CD4-positive, alpha-beta T cell treated with Interleukin-15 for 4 hours (primary cell): ENCODE measurements around the gene IL17RD.
"Not testable (repeated sequence)": the region's sequence is repeated elsewhere in the genome, so short reads cannot be mapped to it uniquely, and the experiment has no call there.

Experiments used
- DNase-seq: peaks from one replicate; pipeline ENCODE4 v3.0.0-alpha.2; 2020; ENCODE audit warnings: low spot score

IL17RD gene

DNA sequence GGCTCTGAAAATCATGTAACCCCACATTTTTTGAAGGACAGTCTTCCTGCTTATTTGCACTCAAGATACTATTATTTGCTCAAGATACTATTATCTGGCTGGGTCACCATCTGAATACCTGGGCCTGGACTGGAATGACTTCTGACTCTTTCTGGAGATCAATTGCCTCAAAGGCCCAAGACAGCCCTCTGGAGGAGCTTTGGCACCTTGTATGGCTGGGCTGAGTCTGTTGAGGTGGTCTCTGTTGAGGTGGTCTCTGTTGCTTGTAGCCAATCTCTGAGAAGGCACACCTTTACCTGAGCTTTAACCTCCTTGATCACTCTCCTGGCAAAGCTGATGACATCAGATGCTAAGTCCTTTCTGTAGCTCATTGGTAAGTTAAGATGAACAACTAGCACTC lies 71.7 kb downstream of the IL17RD start:
- no peak for DNase-seq

DNA sequence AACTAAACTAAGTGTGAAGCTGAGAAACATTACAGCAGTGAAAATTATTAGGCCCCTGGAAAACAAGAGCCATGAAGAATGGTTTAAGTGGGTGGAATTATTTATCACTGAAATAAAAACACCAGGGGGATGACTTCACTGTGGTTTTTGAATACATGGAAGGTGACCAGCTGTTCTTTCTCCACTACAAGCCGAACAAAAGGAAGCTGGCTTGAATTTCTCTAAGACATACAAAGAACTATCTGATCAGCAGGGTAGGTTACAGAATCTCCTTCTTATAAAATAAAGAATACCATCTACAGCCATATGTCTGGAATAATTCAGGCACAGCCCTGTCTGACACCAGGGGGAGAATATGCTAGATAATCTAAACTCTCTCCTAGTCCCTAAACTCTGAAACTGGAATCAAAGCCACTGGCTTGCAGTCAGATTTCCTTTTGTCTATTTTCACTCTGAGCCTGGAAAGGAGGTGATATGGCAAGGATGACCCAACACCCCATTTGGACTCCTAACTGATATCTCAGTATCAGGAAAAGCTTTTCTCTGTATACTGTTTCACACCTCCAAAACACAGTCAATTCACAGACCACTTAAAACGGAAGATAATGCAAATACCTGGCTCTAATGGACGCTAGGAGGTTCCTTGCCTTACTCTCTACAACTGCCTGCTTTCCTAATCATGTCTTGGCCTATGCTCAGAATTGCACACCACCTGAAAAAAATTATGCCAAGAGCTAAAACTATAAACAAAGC lies 73.5 kb downstream of the IL17RD start:
- DNase-seq, result no peak

DNA sequence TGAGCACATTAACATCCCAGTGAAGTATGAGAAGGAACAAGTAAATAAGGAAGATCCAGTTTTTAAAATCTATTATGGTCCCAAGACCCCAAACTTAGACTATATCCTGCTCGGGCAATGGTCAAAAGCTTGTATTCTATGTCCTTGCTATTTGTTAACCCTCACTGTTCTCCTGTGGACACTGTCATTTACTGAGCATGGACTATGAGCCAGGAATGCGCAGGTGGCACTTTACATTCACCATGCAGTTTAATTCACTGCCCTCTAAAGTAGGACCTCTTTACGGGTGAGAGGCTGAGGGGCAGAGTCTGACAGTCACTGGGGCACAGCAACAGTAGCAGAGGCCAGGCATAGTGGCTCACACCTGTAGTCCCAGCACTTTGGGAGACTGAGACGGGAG lies 76.1 kb downstream of the IL17RD start:
- DNase-seq, result no peak

DNA sequence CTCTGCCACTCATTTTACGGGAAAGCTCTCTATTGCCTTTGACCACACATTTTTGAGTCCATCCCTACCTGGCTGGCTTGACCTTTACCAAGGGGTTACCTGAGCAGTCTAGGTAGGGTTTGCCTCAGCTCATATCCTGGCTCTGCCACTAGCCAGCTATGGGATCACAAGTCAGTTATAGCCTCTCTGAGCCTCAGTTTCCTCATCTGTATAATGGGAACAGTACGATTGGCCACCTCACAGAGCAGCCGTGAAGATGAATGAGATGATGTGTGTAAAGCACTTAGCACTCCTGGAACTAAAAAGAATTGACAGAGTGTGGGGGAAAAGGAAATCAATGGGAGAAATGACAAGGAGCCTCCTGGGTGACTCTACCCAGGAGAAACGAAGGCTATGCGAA lies 76.7 kb downstream of the IL17RD start:
- no peak for DNase-seq

DNA sequence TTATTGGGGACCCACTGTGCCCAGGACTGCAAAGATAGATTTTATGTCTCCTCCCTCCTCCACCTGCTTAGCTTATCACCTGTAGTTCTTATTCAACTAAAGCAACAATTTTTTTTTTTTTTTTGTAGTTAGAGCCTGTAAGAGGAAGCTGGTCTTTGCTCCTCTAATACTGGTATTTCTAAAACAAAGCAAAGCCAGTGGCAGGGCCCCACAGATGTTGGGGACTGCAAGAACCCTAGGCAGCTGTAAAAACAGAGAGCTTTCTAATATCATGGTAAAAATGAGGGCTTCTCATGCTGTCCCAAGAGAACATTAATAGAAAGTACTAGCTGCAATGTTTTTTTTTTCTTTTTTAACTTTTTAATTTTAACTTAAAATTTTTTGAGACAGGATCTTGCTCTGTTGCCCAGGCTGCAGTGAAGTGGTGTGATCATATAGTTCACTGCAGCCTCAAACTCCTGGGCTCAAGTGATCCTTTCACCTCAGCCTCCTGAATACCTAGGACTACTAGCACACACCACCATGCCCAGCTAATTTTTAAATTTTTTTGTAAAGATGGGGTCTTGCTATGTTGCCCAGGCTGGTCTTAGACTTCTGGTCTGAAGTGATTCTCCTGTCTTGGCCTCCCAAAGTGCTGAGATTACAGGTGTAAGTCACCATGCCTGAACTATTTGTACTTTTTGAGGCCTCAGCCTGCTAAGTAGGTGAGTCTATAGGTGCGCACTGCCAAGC lies 77.6 kb downstream of the IL17RD start:
- no peak for DNase-seq

DNA sequence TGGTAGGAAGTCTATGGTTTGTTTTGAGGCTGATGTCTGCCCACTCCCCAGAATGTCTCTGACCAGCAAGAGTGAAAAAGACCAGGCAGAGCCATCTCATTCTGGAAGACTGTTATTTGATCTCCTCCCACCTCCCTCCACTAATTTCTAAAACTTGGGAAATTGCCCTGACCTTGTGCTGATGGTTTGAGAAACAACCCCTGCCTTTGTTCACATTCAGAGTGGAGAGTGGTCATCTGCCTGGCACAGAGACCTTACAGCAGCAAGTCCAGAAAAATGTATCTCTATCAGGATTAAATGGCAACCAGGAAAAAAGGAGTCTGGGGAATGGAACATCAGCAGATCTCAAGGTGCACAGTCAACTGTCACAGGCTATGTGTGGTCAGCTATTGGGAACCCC lies 79.0 kb downstream of the IL17RD start:
- DNase-seq, result no peak

DNA sequence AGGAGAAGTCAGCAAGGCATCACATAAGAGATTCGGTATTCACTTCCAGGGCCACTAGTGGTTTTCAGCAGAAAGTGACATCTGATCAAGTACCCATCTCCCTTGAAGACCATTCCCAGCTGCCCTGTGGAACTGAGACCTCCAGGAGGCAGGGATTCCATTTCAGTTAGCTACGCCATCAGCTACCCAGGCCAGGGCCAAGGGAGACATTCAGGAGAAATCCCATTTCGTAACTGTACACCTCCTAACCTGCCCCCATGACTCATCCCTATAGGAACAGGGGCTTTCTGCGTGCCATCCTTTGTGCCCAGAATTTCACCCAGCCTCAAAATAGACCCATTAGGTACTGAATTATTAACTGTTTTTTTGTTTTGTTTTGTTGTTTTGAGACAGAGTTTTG lies 79.9 kb downstream of the IL17RD start:
- no peak for DNase-seq

DNA sequence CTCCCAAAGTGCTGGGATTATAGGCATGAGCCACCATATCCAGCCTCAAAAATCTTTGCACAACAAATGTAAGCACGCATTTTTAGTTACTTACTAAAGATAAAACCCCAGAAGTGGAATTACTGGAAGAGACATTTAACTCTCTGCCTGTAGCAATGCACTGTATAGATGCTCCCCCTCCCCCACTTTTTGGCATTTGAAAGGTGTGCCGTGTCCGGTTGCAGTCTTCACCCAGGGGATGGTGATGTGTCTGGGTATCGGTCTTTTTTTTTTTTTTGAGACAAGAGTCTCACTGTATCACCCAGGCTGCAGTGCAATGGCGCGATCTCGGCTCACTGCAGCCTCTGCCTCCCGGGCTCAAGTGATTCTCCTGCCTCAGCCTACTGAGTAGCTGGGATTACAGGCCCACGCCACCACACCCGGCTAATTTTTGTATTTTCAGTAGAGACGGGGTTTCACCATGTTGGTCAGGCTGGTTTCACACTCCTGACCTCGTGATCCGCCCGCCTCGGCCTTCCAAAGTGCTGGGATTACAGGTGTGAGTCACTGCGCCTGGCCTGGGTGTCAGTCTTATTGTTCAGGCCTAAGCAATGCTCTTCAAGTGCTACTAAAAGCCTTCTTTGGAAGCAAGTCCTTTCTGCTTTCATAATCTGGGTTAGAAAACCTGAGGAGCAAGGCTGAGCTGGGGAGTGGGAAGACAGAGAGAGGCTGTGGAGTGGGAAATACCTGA lies 81.7 kb downstream of the IL17RD start:
- not testable (repeated sequence) for DNase-seq

DNA sequence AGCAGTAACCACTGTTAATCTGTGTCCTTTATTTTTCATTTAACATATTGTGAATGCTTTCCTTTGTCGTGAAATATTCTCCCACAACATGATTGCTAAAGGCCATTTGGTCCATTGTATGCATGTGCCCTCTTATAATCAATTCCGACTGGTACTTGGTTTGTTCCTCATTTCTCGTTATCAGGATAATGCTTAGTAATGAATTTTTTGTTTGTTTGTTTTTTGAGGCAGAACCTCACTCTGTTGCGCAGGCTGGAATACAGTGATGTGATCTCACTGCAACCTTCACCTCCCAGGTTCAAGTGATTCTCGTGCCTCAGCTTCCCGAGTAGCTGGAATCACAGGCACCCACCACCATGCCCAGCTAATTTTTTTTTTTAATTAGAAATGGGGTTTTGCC lies 82.7 kb downstream of the IL17RD start:
- no peak for DNase-seq

DNA sequence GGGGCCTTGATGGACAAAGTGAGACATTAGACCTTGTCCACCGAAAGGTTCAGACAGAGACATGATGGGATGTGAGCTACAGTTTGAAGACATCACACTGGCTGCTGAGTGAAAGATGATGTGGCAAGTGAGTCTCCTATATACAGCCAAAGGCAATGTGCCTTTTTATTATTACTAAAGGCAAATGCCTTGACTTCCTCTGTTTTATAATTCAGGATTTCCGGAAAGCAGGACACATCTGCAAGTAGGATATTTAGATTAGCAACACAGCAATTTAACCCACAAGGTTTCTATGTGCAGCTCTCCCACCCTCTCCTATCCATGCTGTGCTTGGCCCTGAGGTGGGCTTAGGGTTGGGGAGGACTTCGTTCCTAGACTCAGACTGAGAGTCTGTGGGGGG lies 84.0 kb downstream of the IL17RD start:
- no peak for DNase-seq

DNA sequence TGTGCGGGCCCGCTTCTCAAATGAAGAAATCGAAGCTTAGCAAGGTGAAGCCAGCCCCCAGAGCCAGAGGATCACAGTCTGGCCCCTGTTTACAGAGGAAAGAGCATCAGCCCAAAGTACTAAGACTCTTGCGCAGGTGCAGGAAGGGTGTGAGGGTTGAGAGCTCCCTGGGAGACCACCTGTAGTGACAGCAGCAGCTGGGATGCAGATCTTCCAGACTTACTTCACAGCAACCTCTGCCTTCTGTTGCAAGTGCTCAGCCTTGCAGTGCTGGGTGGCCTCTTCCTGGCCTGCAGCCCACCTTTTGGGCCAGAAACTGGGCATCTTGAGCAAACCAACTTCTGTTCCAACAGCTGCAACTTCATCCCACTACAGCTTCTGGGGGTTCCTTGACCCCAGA lies 85.0 kb downstream of the IL17RD start:
- no peak for DNase-seq

DNA sequence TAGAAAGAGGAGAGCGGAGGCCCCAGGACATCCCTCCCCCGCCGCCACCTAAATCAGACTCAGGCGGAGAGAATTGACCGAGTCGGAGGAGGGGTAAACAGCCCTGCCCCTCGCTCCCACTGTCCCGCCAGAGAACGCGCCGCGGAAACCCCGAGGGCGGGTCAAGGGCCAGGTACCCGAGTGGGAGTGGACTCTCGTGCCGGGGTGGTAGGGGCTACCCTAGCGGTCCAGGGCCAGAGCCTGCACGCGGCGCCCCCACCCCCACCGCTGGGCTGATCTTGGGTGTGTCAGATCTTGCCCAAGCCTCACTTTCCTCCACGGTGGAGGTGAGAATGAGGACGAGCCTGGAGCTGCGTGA lies 85.7 kb downstream of the IL17RD start:
- DNase-seq, result no peak

DNA sequence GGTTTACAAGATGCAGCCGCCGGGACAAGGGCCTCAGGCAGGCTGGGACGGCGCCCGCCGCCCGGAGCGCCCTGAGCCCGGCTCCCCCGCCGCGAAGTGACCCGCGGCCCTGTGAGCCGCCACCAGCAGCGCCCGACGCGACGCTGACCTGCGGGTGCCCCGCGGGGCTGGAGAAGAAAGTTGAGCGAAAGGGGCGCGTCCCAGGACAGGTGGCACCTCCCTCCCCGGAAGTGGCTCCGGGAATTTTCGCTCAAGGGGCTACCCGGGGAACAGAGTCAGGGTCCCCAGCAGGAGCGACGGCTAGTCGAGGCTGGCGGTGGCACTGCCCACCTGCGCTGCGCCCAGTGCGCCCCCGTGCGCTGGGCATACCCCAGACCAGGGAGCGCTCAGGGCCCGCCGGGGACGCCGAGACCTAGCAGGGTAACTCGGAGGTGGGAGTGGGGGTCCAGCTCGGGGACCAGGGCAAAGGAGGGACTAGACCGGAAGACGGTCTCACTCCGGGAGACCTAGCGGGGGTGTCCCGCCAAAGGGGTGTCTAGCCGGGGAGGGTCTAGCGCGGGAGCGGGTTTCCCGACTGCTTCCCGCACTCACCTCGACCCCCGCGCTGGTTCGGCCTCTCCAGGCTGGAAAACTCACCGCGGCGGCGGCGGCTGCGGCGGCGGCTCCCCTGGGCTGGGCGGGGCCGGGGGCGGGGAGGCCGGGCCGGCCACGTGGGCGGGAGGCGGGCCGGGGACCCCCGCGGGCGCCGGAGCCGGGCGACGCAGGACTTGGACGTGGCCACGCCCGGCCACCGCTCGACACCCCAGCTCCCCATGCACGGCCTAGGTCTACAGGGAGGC lies 86.3 kb downstream of the IL17RD start:
- no peak for DNase-seq

DNA sequence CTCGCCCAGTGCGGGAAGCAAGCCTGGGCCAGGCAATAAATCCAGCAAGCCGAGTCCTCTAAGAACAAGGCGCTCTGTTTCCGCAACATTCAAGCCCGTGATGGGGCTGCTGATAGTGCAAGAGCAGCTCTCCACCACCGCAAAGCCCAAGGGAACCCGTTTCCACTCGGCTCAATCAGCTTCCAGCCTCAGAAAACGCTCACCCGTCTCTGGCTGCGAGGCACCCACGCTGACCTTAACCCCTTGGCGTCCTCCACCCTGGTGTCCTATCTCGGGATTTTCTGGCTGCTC lies 86.9 kb downstream of the IL17RD start:
- no peak for DNase-seq

DNA sequence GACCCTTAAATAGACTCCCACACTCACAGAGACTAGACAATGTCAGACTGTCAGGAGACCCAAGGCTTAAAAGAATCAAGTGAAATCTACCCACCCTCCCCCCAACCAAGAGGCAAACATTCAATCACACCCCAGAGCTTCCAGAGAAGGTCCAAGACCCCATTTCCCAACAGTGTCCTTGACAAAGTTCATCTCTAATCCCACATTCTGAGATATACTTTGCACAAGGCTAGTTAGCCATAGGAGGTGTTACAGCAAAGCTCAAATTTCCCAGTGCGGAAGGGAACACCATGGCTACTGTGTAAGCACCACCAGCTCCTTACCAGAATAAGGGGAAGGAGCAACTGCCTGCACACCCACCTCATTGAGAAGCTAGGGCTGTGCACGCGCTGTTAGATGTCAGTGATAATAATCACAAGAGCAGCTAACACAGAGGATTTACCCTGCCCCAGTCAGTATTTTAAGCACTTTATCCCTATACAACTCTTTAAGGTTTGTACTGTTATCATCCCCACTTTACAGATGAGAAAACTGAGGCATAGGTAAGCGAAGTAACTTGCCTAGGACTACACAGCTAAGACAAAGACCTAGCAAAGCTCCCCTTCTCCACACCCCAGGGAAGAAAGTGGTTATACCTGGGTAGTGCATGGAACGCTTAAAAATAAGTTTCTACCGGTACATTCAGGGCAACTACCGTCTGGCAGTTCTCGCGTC lies 87.4 kb downstream of the IL17RD start:
- DNase-seq, result no peak

DNA sequence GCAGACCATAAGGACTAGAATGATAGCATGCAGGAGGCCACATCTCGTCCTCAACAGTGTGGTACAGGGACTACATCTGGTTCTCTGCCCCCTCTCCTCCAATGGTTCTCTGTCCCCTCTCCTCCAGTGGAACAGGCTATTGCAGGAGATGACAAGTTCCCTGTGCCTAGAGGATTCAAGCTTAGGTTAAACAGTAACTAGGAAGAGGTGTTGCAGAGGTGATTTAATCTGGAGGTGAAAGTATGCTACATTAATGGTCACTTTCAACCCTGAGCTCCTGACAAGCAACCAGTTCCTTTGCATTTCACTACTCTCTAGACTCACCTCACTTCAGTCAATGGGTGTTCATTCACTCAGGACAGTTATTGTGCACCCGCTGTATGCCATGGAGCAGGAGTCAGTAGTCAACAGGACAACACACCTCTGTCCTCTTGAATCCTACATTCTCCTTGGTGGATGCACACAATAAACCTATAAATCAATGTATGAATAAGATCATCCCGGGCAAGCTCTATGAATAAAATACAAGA lies 88.7 kb downstream of the IL17RD start:
- DNase-seq, result no peak

DNA sequence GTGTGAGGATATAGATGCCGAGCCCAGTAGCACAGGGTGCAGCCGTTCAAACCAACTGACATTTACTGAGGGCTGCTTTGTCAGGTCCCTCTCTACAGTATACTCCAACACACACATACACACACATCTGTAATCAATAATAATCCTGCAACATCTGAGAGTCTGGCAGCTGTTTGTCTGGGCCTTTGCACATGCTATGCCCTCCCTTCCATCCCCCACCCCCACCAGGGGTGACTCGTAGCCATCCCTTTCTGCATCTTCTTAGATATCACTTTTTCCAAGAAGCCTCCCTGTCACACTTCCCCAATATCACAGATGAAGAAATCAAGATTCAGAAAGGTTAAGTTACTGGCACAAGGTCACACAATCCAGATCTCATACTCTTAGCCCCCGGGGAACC lies 91.0 kb downstream of the IL17RD start:
- DNase-seq, result no peak

DNA sequence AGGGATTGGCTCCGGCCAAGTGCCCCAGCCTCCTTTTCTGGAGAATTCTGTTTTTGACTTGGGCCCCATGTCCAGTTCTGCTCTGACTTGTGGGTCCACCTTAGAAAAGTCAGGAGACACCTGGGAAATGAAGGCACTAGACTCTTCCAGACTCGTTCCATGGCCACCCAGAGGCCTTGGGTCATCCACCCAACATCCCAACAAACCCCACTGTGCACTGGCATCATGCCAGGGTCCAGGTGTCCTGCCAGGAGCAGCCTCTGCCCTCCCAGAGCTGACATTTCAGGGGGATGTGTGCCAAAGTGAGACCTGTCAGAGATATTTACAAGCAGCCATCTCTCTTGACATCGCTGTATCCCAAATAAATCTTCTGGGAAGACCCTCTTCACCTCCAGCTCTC lies 91.5 kb downstream of the IL17RD start:
- no peak for DNase-seq

DNA sequence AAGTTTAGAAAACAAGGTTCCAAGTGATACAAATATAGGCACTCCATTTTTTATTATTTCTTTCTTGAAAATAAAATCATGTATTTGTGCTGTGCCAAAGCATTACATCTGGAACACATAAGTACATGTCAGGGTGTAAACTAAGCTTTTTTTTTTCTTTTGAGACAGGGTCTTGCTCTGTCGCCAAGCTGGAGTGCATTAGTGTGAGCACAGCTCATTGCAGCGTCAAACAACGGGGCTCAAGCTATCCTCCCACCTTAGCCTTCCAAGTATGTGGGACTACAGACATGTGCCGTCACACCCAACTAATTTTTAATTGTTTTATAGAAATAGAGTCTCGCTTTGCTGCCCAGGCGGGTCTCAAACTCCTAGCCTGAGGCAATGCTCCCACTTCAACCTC lies 95.7 kb downstream of the IL17RD start:
- DNase-seq, result no peak

DNA sequence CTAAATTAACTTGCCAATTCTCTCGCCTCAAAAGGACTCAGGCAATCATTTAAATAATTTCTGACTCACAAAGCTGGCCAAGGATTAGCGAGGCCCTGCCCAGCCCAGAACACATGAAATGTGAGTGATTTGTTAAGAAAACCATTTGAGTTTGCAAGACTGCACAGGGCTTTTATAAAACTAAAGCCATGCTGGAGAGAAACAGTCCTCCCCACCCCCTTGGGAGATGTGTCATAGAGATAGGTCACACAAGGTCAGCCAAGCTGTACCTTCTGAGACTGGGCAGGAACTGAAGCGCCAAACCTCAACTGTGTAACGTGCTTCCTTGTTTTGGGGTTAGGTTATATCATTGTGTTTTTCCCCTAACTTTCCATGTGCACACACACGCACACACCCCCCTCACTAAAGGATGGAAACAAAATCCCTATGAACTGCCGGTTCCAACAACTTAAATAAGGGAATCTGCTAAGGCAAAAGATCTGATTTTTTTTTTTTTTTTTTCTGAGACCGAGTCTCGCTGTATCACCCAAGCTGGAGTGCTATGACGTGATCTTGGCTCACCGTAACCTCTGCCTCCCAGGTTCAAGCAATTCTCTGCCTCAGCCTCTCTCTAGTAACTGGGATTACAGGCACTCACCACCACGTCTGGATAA lies 96.6 kb downstream of the IL17RD start:
- peak; percentile 9 for DNase-seq

DNA sequence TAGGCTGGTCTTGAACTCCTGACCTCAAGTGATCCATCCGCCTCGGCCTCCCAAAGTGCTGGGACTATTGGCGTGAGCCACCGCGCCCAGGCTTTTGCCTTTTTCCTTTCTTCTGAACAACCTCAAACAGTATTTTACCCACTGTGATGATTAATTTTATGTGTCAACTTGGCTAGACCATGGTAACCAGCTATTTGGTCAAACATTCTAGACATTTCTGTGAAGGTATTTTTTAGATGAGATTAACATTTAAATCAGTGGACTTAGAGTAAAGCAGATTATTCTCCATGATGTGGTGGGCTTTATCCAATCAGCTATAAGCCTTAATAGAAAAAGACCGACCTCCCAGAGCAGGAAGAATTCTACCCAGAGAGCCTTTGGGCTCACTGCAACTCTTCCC lies 98.7 kb downstream of the IL17RD start:
- no peak for DNase-seq
